Left lung (tissue), 10 donors: Measurements from ENCODE around the gene C14orf93. TPM values are rescaled to one million over a fixed set of nuclear protein-coding genes. Genes with fewer than 3 reads are reported as not detected.
A peak's percentile ranks its signal among the peaks of the same experiment; 100 is the strongest.

Source experiments
- ATAC-seq: fragments of 200-7000 bp; cut with Tn5 transposase; one replicate; pipeline ENCODE4 v1.9.1; 2020; ENCODE audit warnings: moderate library complexity
- DNase-seq, 4 donors: peaks; one replicate each; pipeline ENCODE4 v3.0.0-alpha.2; 2013 to 2020
- H3K27ac ChIP-seq, 2 donors: fragments of 200-600 bp; sonication (generic) in 1 of 2; one replicate each; pipeline versions ENCODE4 v1.5.0 to v1.8.0; 2020 to 2021
- H3K27me3 ChIP-seq, 2 donors: fragments of 200-600 bp; sonication (generic) in 1 of 2; one replicate each; pipeline versions ENCODE4 v1.5.0 to v1.8.0; 2020 to 2021
- H3K36me3 ChIP-seq, 2 donors: fragments of 200-600 bp; sonication (generic) in 1 of 2; one replicate each; pipeline versions ENCODE4 v1.5.0 to v1.8.0; 2020 to 2021
- H3K4me1 ChIP-seq, 2 donors: fragments of 200-600 bp; one replicate each; pipeline ENCODE4 v1.8.0; 2021
- H3K4me3 ChIP-seq, 2 donors: fragments of 200-600 bp; sonication (generic) in 1 of 2; one replicate each; pipeline versions ENCODE4 v1.5.0 to v1.8.0; 2020 to 2021; ENCODE audit warnings: mild to moderate bottlenecking in 1 of 2
- H3K9me3 ChIP-seq, 2 donors: fragments of 200-600 bp; sonication (generic) in 1 of 2; one replicate each; pipeline versions ENCODE4 v1.5.0 to v1.8.0; 2020 to 2021
- CTCF ChIP-seq, 2 donors: fragments of 200-600 bp; sonication (generic) in 1 of 2; IDR thresholded peaks; one replicate each; pipeline versions ENCODE4 v1.5.0 to v1.8.0; 2021; ENCODE audit warnings: antibody characterized with exemption in 2 of 2
- intact Hi-C, 2 donors: fragments of 100-400 bp; cut with DNase I; formaldehyde crosslinking; loops; one replicate each; pipeline versions ENCODE4 v1.11.2 to v1.14.2; 2022
- polyA plus RNA-seq, 6 donors: library from polyadenylated mRNA; unstranded; fragments of 120-200 nt; gene quantifications; one replicate each; pipeline ENCODE4 v1.2.1, GENCODE V29; 2013; ENCODE audit not compliant: insufficient read length in 6 of 6
- total RNA-seq, 2 donors: library from RNA; stranded (reverse); fragmentation: NEBNext Ultra II Directional; extraction: Animal tissue kit (Norgen Biotek cat#: 25700); gene quantifications; one replicate each; pipeline ENCODE4 v1.2.1, GENCODE V29; 2021
- donor health status: DM: no; HTN: yes; CAD: no.
- donor health status: DM: no; HTN: no; CAD: no.

The C14orf93 gene
- total and polyA plus RNA-seq, 8 donors = 8.3 to 24.0 (median 21.3) TPM

DNA sequence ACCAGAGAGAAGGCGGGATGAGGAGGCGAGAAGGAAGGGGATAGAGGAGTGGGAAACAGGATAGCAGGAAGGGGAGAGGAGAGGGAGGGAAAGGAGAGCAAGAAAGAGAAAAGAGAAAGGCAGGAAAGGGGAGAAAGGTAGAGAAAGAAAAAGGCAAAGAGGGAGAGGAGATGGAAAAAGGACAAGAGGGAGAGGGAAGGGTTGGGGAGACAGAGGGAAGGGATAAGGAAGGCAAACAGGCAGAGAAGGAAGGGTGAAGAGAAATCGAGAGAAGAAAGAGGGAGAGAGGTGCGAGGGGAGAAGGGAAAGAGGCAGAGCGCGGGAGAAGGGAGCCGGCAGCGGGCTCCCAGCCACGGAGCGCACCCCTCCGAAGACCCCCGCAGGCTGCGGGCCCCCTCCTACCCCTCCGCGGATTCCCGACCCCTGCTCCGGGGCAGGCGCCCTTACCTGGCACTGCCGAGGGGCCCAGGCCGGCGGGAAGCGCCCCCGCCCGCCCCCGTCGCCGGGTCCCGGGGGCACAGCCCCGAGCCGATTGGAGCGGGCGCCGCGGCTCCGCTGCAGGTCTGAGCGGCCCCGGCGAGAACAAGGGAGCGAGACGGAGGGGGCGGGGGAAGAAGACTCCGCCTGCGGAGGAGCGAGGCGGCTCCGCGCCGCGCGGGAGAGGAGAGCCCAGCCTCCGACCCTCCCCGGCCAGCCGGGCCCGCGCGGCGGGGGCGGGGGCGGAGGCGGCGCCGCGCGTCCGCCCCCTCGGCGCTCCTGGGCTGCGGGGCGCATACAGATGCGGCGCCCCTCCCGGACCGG is 47.2 kb upstream of the C14orf93 start, which contains the start of gene CDH24:
TSS of gene CDH24 (minus strand) at position 565 of the 801 bp plus-strand sequence. CDS start 1,787 bp downstream, outside the sequence.
- no peaks in the 10 kb centered on the region for H3K9me3 ChIP-seq
- peaks cover 11 to 33% of the 10 kb centered on the region in 2 donors for H3K4me1 ChIP-seq
- peaks cover 0 to 38% of the 10 kb centered on the region in 2 donors for H3K36me3 ChIP-seq
- ATAC-seq (peak; percentile 75), DNase-seq (peak; percentile 75 to 93 (median 84))
- TF ChIP-seq CTCF (IDR thresholded peaks at IDR 0.05) = no peak
- peaks cover 0 to 8% of the 10 kb centered on the region in 2 donors for H3K27me3 ChIP-seq
- H3K27ac ChIP-seq = peak within 1 kb of the TSS; percentile 58 to 69
- intact Hi-C loops = loop anchor here (5.0 to 10.0 kb wide), 2 partner anchors 70 to 72 kb away; partner anchors contain the start of gene AJUBA (in 1 of the 2)
- H3K4me3 ChIP-seq = peak within 1 kb of the TSS; percentile 62 to 67

DNA sequence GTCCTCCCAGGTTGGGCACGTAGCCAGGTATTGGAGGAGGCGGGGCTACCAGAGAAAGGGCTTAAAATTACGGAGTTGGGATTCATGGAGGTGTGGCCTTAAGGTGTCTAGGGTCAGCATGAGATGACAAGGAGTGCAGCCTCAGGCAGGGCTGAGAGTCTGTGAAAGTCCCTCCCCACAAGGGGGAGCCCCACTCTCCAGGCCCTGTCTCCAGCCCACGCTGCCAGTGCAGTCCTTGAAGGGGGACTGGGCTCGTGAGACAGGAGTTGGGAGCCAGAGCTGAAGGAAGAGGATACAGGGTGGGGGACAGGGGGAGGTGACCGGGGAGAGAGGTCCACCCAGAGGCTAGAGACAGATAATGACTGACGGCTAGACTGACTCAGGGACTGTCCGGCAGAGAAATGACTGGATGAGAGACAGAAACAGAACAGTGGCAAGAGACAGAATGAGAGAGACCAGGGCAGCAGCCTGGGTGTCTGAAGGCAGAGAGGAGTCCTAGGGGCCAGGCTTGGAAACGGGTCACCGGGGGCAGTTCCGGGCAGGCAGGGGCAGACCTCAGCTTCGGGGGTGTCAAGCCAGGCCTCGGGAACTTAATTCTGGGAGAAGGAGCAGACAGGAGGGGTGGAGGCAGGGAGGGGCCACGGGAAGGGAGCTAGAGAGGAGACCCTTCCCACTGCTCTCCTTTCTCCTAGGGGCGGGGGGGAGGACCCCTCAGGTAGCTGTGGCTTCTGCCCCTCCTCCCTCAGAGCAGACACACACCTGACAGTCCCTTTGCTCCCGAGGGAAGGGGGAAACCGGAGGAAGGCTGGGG is 46.4 kb upstream of the C14orf93 start:
- intact Hi-C loops = loop anchor here (5.0 to 10.0 kb wide), 2 partner anchors 69 to 72 kb away; partner anchors contain the start of gene AJUBA (in 1 of the 2)
- H3K27me3 ChIP-seq = peaks cover 0 to 8% of the 10 kb centered on the region in 2 donors
- H3K4me1 ChIP-seq = peaks cover 11 to 29% of the 10 kb centered on the region in 2 donors
- peak; percentile 44 to 66 for TF ChIP-seq CTCF (IDR thresholded peaks at IDR 0.05)
- peak overlapping the region; percentile 62 to 67 for H3K4me3 ChIP-seq
- peak; percentile 66 for ATAC-seq
- H3K36me3 ChIP-seq = peaks cover 0 to 30% of the 10 kb centered on the region in 2 donors
- H3K9me3 ChIP-seq = no peaks in the 10 kb centered on the region
- DNase-seq = peak in 3 of 4 donors; percentile 47 to 88 (median 73)
- peak overlapping the region in 1 of 2 donors; percentile 37 for H3K27ac ChIP-seq

DNA sequence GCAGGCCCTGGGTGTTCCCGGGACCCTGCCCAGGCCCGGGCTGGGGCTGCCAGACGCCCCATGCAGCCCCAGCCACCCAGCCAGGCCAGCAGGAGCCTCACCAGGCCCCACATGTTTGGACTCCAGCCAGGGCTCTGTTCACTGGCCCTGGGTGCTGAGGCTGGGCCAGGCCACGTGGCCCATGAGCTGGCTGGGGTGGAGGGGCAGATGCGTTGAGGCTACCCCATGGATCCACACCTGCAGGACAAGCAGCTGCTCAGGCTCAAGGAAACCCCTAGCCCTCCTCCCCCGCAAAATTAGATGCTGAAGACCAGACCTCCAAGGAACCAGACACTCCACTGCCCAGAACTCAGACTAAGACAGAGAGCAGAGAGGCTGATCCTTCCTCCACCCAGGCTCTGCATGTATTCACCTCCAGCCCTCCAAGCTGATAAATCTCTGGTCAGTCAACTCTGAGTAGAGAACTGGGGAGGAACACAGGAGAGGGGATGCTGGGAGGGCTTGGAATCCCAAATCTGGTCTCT is 45.7 kb upstream of the C14orf93 start:
- no peak for TF ChIP-seq CTCF (IDR thresholded peaks at IDR 0.05)
- intact Hi-C loops = loop anchor here (5.0 to 10.0 kb wide), 2 partner anchors 68 to 71 kb away; partner anchors contain the start of gene AJUBA (in 1 of the 2)
- peaks cover 0 to 8% of the 10 kb centered on the region in 2 donors for H3K27me3 ChIP-seq
- DNase-seq (no peak), ATAC-seq (no peak)
- H3K27ac ChIP-seq = no peak overlapping the region
- H3K9me3 ChIP-seq = no peaks in the 10 kb centered on the region
- H3K36me3 ChIP-seq = peaks cover 0 to 24% of the 10 kb centered on the region in 2 donors
- no peak overlapping the region for H3K4me3 ChIP-seq
- peaks cover 11 to 29% of the 10 kb centered on the region in 2 donors for H3K4me1 ChIP-seq

GRCh38 chr14:23055147-23055550 is 45.2 kb upstream of the C14orf93 start:
- no peak for ATAC-seq
- Histone ChIP-seq H3K27me3 (peaks cover 0 to 8% of the 10 kb centered on the region in 2 donors), H3K27ac (no peak overlapping the region), H3K9me3 (no peaks in the 10 kb centered on the region), H3K4me1 (peaks cover 11 to 29% of the 10 kb centered on the region in 2 donors), H3K36me3 (peaks cover 0 to 18% of the 10 kb centered on the region in 2 donors), H3K4me3 (no peak overlapping the region)
- TF ChIP-seq CTCF (IDR thresholded peaks at IDR 0.05) = no peak
- intact Hi-C loops = loop anchor here (5.0 to 10.0 kb wide), 2 partner anchors 68 to 70 kb away; partner anchors contain the start of gene AJUBA (in 1 of the 2)
- DNase-seq = no peak
